SK-N-SH (cell line): ENCODE data around the gene MAGI2.

ENCODE experiments used
- CHD2 ChIP-seq: fragments of 150-350 bp; IDR thresholded peaks from 2 replicates; pipeline ENCODE4 v1.6.1; 2018; ENCODE audit warnings: low read length; ENCODE audit not compliant: partially characterized antibody
- CTCF ChIP-seq: fragments of 200-600 bp; sonication (generic); IDR thresholded peaks from 2 replicates; pipeline ENCODE4 v1.6.1; 2017; ENCODE audit warnings: antibody characterized with exemption, mild to moderate bottlenecking, moderate library complexity
- EP300 ChIP-seq, 2 experiments: IDR thresholded peaks; 2 replicates each; pipeline versions ENCODE4 v1.4.0 to v1.6.1; 2012; ENCODE audit warnings: borderline replicate concordance in 1 of 2, low read depth in 1 of 2, low read length in 1 of 2
- EZH2phosphoT487 ChIP-seq: fragments of 200-600 bp; sonication (generic); IDR thresholded peaks from 2 replicates; pipeline ENCODE4 v1.6.1; 2017; ENCODE audit warnings: low read depth, mixed run types, mild to moderate bottlenecking, antibody characterized with exemption, moderate library complexity, borderline replicate concordance
- FOXJ3 ChIP-seq: sonication (generic); formaldehyde crosslinking; IDR thresholded peaks from 2 replicates; pipeline ENCODE4 v1.5.1; 2020; ENCODE audit warnings: mild to moderate bottlenecking, missing genetic modification reagents
- GABPA ChIP-seq: IDR thresholded peaks from 2 replicates; pipeline ENCODE4 v1.4.0; 2012; ENCODE audit warnings: low read depth, mild to moderate bottlenecking
- GATA2 ChIP-seq: sonication (generic); formaldehyde crosslinking; IDR thresholded peaks from 2 replicates; pipeline ENCODE4 v1.5.0; 2020; ENCODE audit warnings: mild to moderate bottlenecking, missing genetic modification reagents
- POLR2AphosphoS5 ChIP-seq: IDR thresholded peaks from 2 replicates; pipeline ENCODE4 v1.6.1; 2012; ENCODE audit warnings: low read depth, low read length
- RAD21 ChIP-seq: IDR thresholded peaks from 2 replicates; pipeline ENCODE4 v1.6.1; 2012; ENCODE audit warnings: mild to moderate bottlenecking, low read length
- SIN3A ChIP-seq: IDR thresholded peaks from 2 replicates; pipeline ENCODE4 v1.6.1; 2012; ENCODE audit warnings: low read depth, mild to moderate bottlenecking, low read length, moderate library complexity, borderline replicate concordance
- TAF1 ChIP-seq: IDR thresholded peaks from 2 replicates; pipeline ENCODE4 v1.6.1; 2012; ENCODE audit warnings: low read depth, mild to moderate bottlenecking, low read length, moderate library complexity, borderline replicate concordance
- YY1 ChIP-seq: IDR thresholded peaks from 2 replicates; pipeline ENCODE4 v1.4.0; 2012; ENCODE audit warnings: low read depth, mild to moderate bottlenecking
- ZBTB33 ChIP-seq: IDR thresholded peaks from 2 replicates; pipeline ENCODE4 v1.4.0; 2012; ENCODE audit warnings: low read depth, borderline replicate concordance

GRCh38 chr7:78264105-78264504, 1189.4 kb downstream of the MAGI2 start:
- no peak for TF ChIP-seq YY1
- TF ChIP-seq ZBTB33, result no peak
- no peak for TF ChIP-seq EP300 (IDR thresholded peaks at IDR 0.05; ENCODE audit: borderline replicate concordance in 1 of 2, low read depth in 1 of 2, low read length in 1 of 2)
- no peak for TF ChIP-seq EZH2phosphoT487
- TF ChIP-seq CTCF, result no peak
- no peak for TF ChIP-seq CHD2
- TF ChIP-seq GABPA, result no peak
- no peak for TF ChIP-seq POLR2AphosphoS5
- no peak for TF ChIP-seq GATA2 (CRISPR knock-in tag)
- no peak for TF ChIP-seq RAD21
- no peak for TF ChIP-seq SIN3A
- no peak for TF ChIP-seq TAF1
- TF ChIP-seq FOXJ3, result no peak
